Panc1 (cell line): ENCODE data around the gene TENT4B. TPM values are rescaled to one million over a fixed set of nuclear protein-coding genes. Genes with fewer than 3 reads are reported as not detected.

ENCODE experiments used
- ATAC-seq: fragments of 200-7000 bp; cut with Tn5 transposase; 2 replicates; pipeline ENCODE4 v1.9.1; 2020; ENCODE audit warnings: mild to moderate bottlenecking, moderate library complexity
- BruUV-seq: library from RNA; stranded (reverse); fragments of 400-500 nt; replicated peaks from 2 replicates; lab custom pipeline; 2021; lab: Mats Ljungman, UMichigan
- CTCF ChIA-PET: fragments of 300-600 bp; sonication (Branson Sonifier 250); formaldehyde crosslinking; loops from one replicate; lab custom pipeline; 2022; ENCODE audit warnings: antibody characterized with exemption; lab: Charles Lee
- POLR2A ChIA-PET: fragments of 300-600 bp; sonication (Branson Sonifier 250); formaldehyde crosslinking; loops from one replicate; lab custom pipeline; 2022; ENCODE audit warnings: antibody characterized with exemption; lab: Charles Lee
- DNase-seq: peaks from one replicate; pipeline ENCODE4 v3.0.0-alpha.2; 2010; ENCODE audit warnings: low read depth, low spot score
- H3K27ac ChIP-seq: 2 replicates; pipeline ENCODE4 v1.5.1; 2011; ENCODE audit warnings: mild to moderate bottlenecking, low read length, inconsistent platforms
- H3K27me3 ChIP-seq: fragments of 200-500 bp; sonication (Bioruptor generic); 2 replicates; pipeline ENCODE4 v1.6.0; 2014; ENCODE audit warnings: low read length, inconsistent platforms; ENCODE audit not compliant: control insufficient read depth, insufficient read depth
- H3K36me3 ChIP-seq: fragments of 200-500 bp; sonication (Bioruptor generic); 2 replicates; pipeline ENCODE4 v1.5.1; 2014; ENCODE audit warnings: inconsistent platforms, mild to moderate bottlenecking, low read length, moderate library complexity; ENCODE audit not compliant: control insufficient read depth, insufficient read depth
- H3K4me1 ChIP-seq: 2 replicates; pipeline ENCODE4 v1.5.1; 2011; ENCODE audit warnings: inconsistent platforms, mild to moderate bottlenecking, low read length, moderate library complexity; ENCODE audit not compliant: control insufficient read depth, insufficient read depth
- H3K4me3 ChIP-seq, 2 experiments: 2 replicates each; pipeline ENCODE4 v1.5.1; 2011 to 2012; ENCODE audit warnings: low read depth in 2 of 2, low read length in 2 of 2, mild to moderate bottlenecking in 2 of 2, inconsistent platforms in 1 of 2, moderate library complexity in 1 of 2
- H3K9me3 ChIP-seq: fragments of 200-500 bp; sonication (Bioruptor generic); 2 replicates; pipeline ENCODE4 v1.5.1; 2014; ENCODE audit warnings: low read depth, mild to moderate bottlenecking, inconsistent platforms, low read length, moderate library complexity; ENCODE audit not compliant: control insufficient read depth, insufficient read depth
- CTCF ChIP-seq: fragments of 450-650 bp; IDR thresholded peaks from 2 replicates; pipeline ENCODE4 v1.5.1; 2017; ENCODE audit warnings: mild to moderate bottlenecking
- POLR2AphosphoS5 ChIP-seq: IDR thresholded peaks from 2 replicates; pipeline ENCODE4 v1.6.1; 2012; ENCODE audit warnings: mild to moderate bottlenecking, low read depth, low read length, moderate library complexity
- REST ChIP-seq, 2 experiments: IDR thresholded peaks; 2 replicates each; pipeline ENCODE4 v1.6.1; 2011 to 2012; ENCODE audit warnings: low read depth in 2 of 2, control low read depth in 1 of 2, low read length in 1 of 2, mild to moderate bottlenecking in 1 of 2, moderate library complexity in 1 of 2; ENCODE audit not compliant: insufficient read depth in 1 of 2
- SIN3A ChIP-seq: IDR thresholded peaks from 2 replicates; pipeline ENCODE4 v1.6.1; 2012; ENCODE audit warnings: low read depth, mild to moderate bottlenecking, low read length, moderate library complexity, borderline replicate concordance; ENCODE audit not compliant: insufficient read depth
- TCF7L2 ChIP-seq: IDR thresholded peaks from 2 replicates; pipeline ENCODE4 v1.6.1; 2011; ENCODE audit warnings: mild to moderate bottlenecking, low read depth, low read length, inconsistent platforms
- in situ Hi-C: cut with HindIII; loops from 2 replicates; pipeline ENCODE4 v1.10.0; 2016; ENCODE audit warnings: low sequenced_read_pairs, low pct_unique_long_range_greater_than_20kb
- intact Hi-C: fragments of 100-400 bp; cut with micrococcal nuclease; formaldehyde crosslinking; loops from one replicate; pipeline ENCODE4 v1.10.0; 2022; ENCODE audit not compliant: unreplicated experiment
- total RNA-seq: library from RNA; stranded (reverse); gene quantifications from one replicate; pipeline ENCODE4 v1.2.1, GENCODE V29; 2021; ENCODE audit not compliant: unreplicated experiment

The TENT4B gene
- total RNA-seq, 1 experiment from 2014 or later, result 9.7 TPM

GRCh38 chr16:50198802-50199403, 45.8 kb downstream of the TENT4B start:
- Histone ChIP-seq H3K27ac (no peak overlapping the region), H3K4me1 (peaks cover 12% of the 10 kb centered on the region), H3K27me3 (no peaks in the 10 kb centered on the region), H3K9me3 (no peaks in the 10 kb centered on the region), H3K4me3 (no peak overlapping the region), H3K36me3 (no peaks in the 10 kb centered on the region)
- TF ChIP-seq SIN3A (no peak), REST (IDR thresholded peaks at IDR 0.05; ENCODE audit: insufficient read depth in 1 of 2, low read depth in 2 of 2, low read length in 1 of 2) (no peak), POLR2AphosphoS5 (no peak), TCF7L2 (no peak), CTCF (no peak)
- ChIA-PET CTCF (no interaction called here), POLR2A (no interaction called here)
- DNase-seq (no peak), ATAC-seq (no peak)
- intact Hi-C loops (no loop called here), in situ Hi-C loops (no loop called here)
- no TSS peak for BruUV-seq

- BruUV-seq, result no TSS peak
- ATAC-seq (no peak), DNase-seq (no peak)
- H3K36me3 ChIP-seq, result no peaks in the 10 kb centered on the region
- H3K4me1 ChIP-seq, result peaks cover 21% of the 10 kb centered on the region
- no peak overlapping the region for H3K27ac ChIP-seq
- TF ChIP-seq POLR2AphosphoS5 (no peak), TCF7L2 (no peak), REST (IDR thresholded peaks at IDR 0.05; ENCODE audit: insufficient read depth in 1 of 2, low read depth in 2 of 2, low read length in 1 of 2) (no peak), CTCF (no peak), SIN3A (no peak)
- CTCF ChIA-PET, result interaction anchor here (0.6 kb wide), 1 partner anchor 35 kb away, joined by 9 read pairs; no protein-coding TSS in a partner anchor
- H3K27me3 ChIP-seq, result no peaks in the 10 kb centered on the region
- intact Hi-C loops, result no loop called here
- H3K9me3 ChIP-seq, result no peaks in the 10 kb centered on the region
- in situ Hi-C loops, result no loop called here
- POLR2A ChIA-PET, result interaction anchor here (0.5 kb wide), 1 partner anchor 174 kb away, joined by 7 read pairs; no protein-coding TSS in a partner anchor
- H3K4me3 ChIP-seq, result no peak overlapping the region
These were observed 48.7 kb downstream of the TENT4B start for GRCh38 chr16:50201787-50202186.
